Activated effector memory CD4-positive, alpha-beta T cell treated with anti-CD3 and anti-CD28 coated beads, Interleukin-2, amount 50 U/mL, for 16 hours (primary cell): Measurements from ENCODE around the gene LRRK2.
"Not testable (repeated sequence)": the region's sequence is repeated elsewhere in the genome, so short reads cannot be mapped to it uniquely, and the experiment has no call there.

Experiments used
- DNase-seq: peaks from one replicate; pipeline ENCODE4 v3.0.0-alpha.2; 2020

Gene LRRK2

GRCh38 chr12:40215982-40216381, 8.8 kb upstream of the LRRK2 start:
- DNase-seq, result no peak

- no peak for DNase-seq
Measured at GRCh38 chr12:40216516-40217288, 8.1 kb upstream of the LRRK2 start.

GRCh38 chr12:40219760-40220159, 5.0 kb upstream of the LRRK2 start:
- DNase-seq, result no peak

- DNase-seq, result no peak
Measured at GRCh38 chr12:40222247-40222646, 2.5 kb upstream of the LRRK2 start.

GRCh38 chr12:40223646-40224045, 1.2 kb upstream of the LRRK2 start:
- no peak for DNase-seq

GRCh38 chr12:40225337-40225983, 663 bp downstream of the LRRK2 start:
- no peak for DNase-seq

- DNase-seq, result no peak
Measured at GRCh38 chr12:40225984-40226602, 1.3 kb downstream of the LRRK2 start.

GRCh38 chr12:40226705-40227104, 1.9 kb downstream of the LRRK2 start:
- no peak for DNase-seq

GRCh38 chr12:40227447-40227846, 2.6 kb downstream of the LRRK2 start:
- DNase-seq, result no peak

- DNase-seq, result no peak
Measured at GRCh38 chr12:40228727-40229126, 3.9 kb downstream of the LRRK2 start.

GRCh38 chr12:40229690-40230651, 5.2 kb downstream of the LRRK2 start:
- no peak for DNase-seq

- no peak for DNase-seq
Measured at GRCh38 chr12:40232602-40233001, 7.8 kb downstream of the LRRK2 start.

- no peak for DNase-seq
Measured at GRCh38 chr12:40233741-40234367, 9.1 kb downstream of the LRRK2 start.

- DNase-seq, result no peak
Measured at GRCh38 chr12:40236357-40236850, 11.6 kb downstream of the LRRK2 start.

GRCh38 chr12:40238266-40238902, 13.6 kb downstream of the LRRK2 start:
- no peak for DNase-seq

GRCh38 chr12:40238979-40239378, 14.2 kb downstream of the LRRK2 start:
- no peak for DNase-seq

GRCh38 chr12:40240779-40241178, 16.0 kb downstream of the LRRK2 start:
- DNase-seq, result no peak

GRCh38 chr12:40241741-40242140, 16.9 kb downstream of the LRRK2 start:
- no peak for DNase-seq

- DNase-seq, result not testable (repeated sequence)
Measured at GRCh38 chr12:40244526-40245156, 19.8 kb downstream of the LRRK2 start.

- DNase-seq, result no peak
Measured at GRCh38 chr12:40248034-40248433, 23.2 kb downstream of the LRRK2 start.
